DOHH2 (cell line): ENCODE data around the gene PACRG.

Experiments
- CTCF ChIP-seq: fragments of 200-600 bp; sonication (generic); IDR thresholded peaks from one replicate; pipeline ENCODE4 v1.5.1; 2014; ENCODE audit warnings: antibody characterized with exemption, mild to moderate bottlenecking, low read depth, low read length; ENCODE audit not compliant: poor library complexity, severe bottlenecking
- EZH2phosphoT487 ChIP-seq: fragments of 200-600 bp; sonication (generic); IDR thresholded peaks from 2 replicates; pipeline ENCODE4 v1.6.1; 2017; ENCODE audit warnings: borderline replicate concordance, mild to moderate bottlenecking, antibody characterized with exemption, low read length, moderate library complexity, mixed read lengths

GRCh38 chr6:163019926-163020325 is 292.2 kb downstream of the PACRG start:
- TF ChIP-seq CTCF, result no peak
- TF ChIP-seq EZH2phosphoT487, result no peak
